ENCODE measurements around the gene NCOR1.

The NCOR1 gene

DNA sequence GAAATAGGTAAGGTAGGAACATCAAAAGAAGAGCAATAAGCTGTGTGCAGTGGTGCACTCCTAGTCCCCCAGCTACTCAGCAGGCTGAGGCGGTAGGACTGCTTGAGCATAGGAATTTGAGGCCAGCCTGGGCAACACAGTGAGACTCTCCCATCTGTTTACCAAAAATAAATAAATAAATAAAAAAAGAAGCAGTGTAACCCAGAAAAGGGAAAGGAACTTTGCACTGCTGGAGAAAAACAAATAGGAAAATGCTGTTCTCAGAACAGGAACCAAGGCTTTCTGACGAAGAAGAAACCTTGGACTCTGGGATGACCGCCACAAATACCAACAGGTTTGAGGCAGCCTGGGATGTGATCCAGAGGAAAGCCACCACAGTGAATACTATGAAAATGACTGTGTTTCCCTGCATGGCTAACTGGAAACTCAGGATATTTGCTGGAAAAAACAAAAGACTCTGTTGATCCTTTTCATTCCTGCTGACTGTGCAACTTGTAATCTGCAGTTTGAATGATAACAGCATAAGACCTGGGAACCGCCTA lies 174.6 kb downstream of the NCOR1 start:
- no peak for TF ChIP-seq JUND (IDR thresholded peaks at IDR 0.05; ENCODE audit: low read depth)
- no peak for DNase-seq (ENCODE audit: low read depth in 1 of 2, low spot score in 1 of 2)
- in situ Hi-C loops (cut with HindIII; ENCODE audit: low pct_unique_long_range_greater_than_20kb, low sequenced_read_pairs), result no loop called here

DNA sequence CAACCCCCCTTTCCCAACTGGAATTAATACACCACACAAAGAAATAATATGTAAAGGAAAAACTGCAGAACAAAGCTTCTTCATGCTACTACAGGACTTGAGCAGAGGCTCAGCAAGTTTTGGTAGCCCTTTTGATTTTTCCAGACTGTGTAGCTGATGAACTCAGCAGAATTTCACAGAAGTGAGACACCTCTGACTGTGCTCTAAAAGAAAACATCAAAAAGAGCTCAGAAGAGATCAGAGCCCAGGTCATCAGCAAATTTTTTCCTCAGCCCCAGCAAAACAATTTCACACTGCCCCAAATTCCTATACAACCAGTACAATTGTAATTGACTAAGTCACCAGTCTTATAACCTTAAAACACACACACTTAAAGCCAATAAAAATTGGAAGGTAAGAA lies 177.7 kb downstream of the NCOR1 start:
- no peak for DNase-seq (ENCODE audit: low read depth in 1 of 2, low spot score in 1 of 2)
- in situ Hi-C loops (cut with HindIII; ENCODE audit: low pct_unique_long_range_greater_than_20kb, low sequenced_read_pairs), result no loop called here
- no peak for TF ChIP-seq JUND (IDR thresholded peaks at IDR 0.05; ENCODE audit: low read depth)

DNA sequence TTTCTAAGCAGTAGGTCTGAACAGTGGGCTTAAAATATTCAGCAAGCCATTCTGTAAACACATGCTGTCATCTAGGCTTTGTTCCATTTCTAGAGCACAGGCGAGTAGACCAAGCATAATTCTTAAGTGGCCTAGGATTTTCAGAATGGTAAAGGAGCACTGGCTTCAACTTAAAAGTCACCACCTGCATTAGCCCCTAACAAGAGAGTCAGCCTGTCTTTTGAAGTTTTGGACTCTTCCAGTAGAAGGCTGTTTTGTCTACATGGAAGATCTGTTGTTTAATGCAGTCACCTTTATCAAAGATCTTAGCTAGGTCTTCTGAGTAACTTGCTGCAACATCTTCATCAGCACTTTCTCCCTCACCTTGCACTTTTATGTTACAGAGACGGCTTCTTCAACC lies 179.1 kb downstream of the NCOR1 start:
- no peak for TF ChIP-seq JUND (IDR thresholded peaks at IDR 0.05; ENCODE audit: low read depth)
- no peak for DNase-seq (ENCODE audit: low read depth in 1 of 2, low spot score in 1 of 2)
- in situ Hi-C loops (cut with HindIII; ENCODE audit: low pct_unique_long_range_greater_than_20kb, low sequenced_read_pairs), result no loop called here

DNA sequence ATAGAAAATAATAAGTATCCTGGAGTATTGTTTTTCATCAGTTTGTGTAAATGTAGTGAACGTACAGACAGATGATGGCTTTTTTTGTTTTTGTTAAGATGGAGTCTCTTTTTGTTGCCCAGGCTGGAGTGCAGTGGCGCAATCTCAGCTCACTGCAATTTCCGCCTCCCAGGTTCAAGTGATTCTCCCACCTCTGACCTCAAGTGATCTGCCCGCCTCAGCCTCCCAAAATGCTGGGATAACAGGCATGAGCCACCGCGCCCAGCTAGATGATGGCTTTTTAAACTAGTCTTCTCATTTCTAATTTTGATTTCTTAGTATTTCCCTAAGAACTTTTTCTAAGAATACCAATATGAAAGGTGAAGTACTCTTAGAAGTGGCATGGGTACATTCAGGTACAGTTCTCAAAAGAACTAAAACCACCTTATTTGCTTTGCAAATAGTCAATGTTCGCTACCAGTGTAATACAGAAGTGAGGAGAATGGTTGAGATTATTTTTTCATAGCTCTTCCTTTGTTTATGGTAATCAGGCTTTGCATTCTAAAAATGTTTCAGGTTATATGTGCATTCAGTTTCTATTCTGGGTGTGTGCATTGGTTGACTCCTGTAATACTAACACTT lies 181.5 kb downstream of the NCOR1 start:
- in situ Hi-C loops (cut with HindIII; ENCODE audit: low pct_unique_long_range_greater_than_20kb, low sequenced_read_pairs), result no loop called here
- TF ChIP-seq JUND (IDR thresholded peaks at IDR 0.05; ENCODE audit: low read depth), result no peak
- no peak for DNase-seq (ENCODE audit: low read depth in 1 of 2, low spot score in 1 of 2)

DNA sequence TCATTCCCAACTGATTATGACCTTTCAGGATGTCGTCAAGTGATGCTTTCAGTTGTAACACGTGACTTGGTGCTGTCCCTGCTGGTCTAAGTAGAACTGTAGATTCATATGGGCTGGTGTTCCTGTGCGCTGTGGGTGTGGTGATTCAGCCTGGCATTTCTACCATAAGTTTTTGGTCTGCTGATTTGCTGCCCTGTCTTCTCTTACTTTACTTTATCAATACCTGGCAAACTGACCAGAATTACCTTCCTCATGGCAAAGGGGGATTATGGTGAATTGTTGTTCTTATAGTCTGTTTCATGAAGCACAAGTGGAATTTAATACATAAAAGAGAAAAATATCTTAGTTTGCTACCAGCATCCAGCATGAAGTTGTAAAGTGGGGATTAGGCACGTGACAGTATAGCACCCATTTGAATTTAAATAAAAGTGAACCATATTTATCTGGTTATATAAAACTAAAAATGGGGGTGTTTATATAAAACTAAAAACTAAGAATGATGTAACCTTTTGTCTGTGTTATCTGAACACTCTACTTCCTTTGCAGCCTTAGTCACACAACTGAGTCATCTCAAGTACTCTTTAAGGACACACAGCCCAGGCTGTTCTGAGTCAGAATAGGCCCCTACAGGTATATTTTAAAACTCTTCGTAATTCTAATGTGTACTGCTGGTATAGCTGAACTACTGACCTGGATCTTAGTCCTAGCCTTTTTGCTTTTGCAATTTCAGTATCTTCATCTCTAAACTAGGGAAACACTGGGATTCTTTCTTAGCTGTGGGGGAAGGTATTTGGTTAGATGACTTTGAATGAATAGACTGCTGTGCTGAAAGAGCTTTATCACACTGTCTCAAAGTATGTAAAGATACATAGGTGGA lies 187.4 kb downstream of the NCOR1 start:
- in situ Hi-C loops (cut with HindIII; ENCODE audit: low pct_unique_long_range_greater_than_20kb, low sequenced_read_pairs), result no loop called here
- no peak for DNase-seq (ENCODE audit: low read depth in 1 of 2, low spot score in 1 of 2)
- TF ChIP-seq JUND (IDR thresholded peaks at IDR 0.05; ENCODE audit: low read depth), result no peak

DNA sequence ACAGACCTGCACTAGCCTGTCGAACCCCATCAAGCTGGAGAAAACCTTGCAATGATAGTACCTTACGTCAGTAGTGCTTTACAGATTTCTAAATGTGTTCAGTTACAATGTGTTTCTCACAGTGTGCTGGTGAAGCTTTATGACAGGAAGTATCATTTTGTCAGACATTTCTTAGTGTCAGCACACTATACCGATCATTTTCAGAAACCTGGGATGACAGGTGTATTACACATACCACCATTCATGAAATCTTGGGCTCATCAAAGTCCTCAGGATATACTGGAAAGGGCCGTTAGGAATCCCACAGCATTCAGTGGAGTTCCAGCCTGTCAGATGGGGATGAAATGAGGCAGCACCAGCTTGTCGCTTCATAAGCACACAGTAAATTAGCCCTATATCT lies 188.4 kb downstream of the NCOR1 start:
- no peak for DNase-seq (ENCODE audit: low read depth in 1 of 2, low spot score in 1 of 2)
- in situ Hi-C loops (cut with HindIII; ENCODE audit: low pct_unique_long_range_greater_than_20kb, low sequenced_read_pairs), result no loop called here
- no peak for TF ChIP-seq JUND (IDR thresholded peaks at IDR 0.05; ENCODE audit: low read depth)

DNA sequence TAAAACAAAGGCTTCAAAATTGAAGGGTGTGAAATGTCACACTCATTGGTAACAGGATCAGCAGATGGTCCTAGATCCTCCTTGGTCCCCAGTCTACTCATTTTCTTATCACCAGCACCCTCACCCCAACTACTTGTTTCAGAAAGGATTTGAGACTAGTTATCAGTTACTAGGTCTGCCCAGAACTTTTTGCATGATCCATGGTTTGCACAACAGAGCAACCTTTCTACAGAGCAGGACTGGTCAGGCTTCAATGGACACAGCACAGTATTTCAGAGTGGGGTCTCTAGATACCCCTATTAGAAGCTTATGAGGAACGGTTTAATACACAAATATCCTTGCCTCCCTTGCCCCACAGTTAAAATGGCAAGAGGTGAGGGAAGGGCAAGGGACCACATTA lies 190.1 kb downstream of the NCOR1 start:
- in situ Hi-C loops (cut with HindIII; ENCODE audit: low pct_unique_long_range_greater_than_20kb, low sequenced_read_pairs), result no loop called here
- DNase-seq (ENCODE audit: low read depth in 1 of 2, low spot score in 1 of 2), result no peak
- no peak for TF ChIP-seq JUND (IDR thresholded peaks at IDR 0.05; ENCODE audit: low read depth)

DNA sequence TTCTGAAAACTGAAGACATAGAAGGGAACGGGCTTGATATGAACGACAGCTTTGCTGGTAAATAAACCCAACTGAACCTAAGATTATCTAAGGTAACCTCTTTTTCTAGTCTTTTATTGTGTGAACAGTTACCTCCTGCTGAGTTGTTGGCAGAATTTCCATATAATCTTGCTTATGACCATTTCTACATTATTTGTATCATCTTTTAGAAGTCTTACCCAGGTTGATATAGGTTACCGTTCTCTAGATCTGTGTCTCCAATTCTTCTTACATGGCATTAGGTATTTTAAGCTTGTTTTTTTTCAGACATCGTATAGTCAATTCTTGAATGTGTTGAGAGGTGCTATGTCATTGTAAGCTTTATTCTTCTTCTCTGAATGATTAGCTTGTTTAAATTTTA lies 191.5 kb downstream of the NCOR1 start:
- DNase-seq (ENCODE audit: low read depth in 1 of 2, low spot score in 1 of 2), result no peak
- in situ Hi-C loops (cut with HindIII; ENCODE audit: low pct_unique_long_range_greater_than_20kb, low sequenced_read_pairs), result no loop called here
- no peak for TF ChIP-seq JUND (IDR thresholded peaks at IDR 0.05; ENCODE audit: low read depth)

DNA sequence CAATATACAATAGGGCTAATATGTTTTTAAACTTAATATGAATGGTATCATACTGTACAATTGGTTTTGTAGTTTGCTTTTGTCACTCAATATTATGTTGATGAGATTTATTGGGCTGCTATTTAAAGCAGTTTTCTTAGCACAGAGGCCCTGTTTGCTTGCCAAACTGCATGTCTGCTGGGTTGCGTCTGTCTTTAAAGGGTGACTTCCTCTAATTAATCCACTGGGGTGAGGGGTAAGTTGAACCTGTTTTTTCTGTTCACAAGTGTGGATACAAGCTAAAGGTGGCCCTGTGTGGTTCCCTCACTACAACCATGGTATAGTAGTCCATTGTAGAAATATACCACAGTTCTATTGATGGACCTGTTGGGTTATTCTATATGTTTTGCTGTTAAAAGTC lies 196.0 kb downstream of the NCOR1 start:
- in situ Hi-C loops (cut with HindIII; ENCODE audit: low pct_unique_long_range_greater_than_20kb, low sequenced_read_pairs), result no loop called here
- DNase-seq (ENCODE audit: low read depth in 1 of 2, low spot score in 1 of 2), result no peak
- TF ChIP-seq JUND (IDR thresholded peaks at IDR 0.05; ENCODE audit: low read depth), result no peak

DNA sequence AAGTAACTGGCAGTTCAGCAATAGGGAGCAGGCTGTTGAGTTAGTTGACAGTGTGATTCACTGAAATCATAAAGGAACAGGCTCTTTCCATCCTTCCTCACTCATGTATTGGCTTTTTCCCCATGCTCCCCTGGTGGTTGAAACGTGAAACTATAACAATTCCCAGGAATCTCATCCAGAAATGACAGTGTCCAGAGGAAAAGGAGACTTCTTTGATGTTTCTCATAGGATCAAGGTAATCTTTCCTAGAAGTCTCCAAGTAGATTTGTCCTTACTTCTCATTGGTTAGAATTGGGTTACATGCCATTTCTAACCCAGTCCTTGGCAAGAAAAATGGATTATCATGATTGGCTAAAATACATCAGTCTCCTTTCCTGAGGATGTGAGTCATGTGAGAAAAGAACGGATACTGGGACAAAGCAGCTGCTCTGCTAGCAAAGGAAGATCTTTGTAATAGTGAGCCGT lies 201.4 kb downstream of the NCOR1 start:
- DNase-seq (ENCODE audit: low read depth in 1 of 2, low spot score in 1 of 2), result peak in 1 of 2 experiments; percentile 38
- TF ChIP-seq JUND (IDR thresholded peaks at IDR 0.05; ENCODE audit: low read depth), result no peak
- in situ Hi-C loops (cut with HindIII; ENCODE audit: low pct_unique_long_range_greater_than_20kb, low sequenced_read_pairs), result no loop called here

DNA sequence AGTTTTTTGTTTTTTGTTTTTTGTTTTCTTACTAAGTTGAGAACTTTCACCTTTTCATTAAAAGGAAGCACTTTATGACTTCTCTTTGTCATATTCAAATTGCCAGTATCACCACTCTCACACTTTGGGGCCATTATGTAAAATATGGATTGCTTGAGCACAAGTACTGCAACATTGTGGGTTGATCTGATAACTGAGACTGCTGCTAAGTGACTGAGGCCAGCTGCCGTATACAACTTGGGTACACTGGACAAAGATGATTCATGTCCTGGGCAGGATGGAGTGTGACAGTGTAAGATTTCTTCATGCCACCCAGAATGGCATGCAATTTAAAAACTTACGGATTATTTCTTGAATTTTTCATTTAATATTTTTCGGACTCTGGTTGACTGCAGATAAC lies 207.9 kb downstream of the NCOR1 start:
- no peak for TF ChIP-seq JUND (IDR thresholded peaks at IDR 0.05; ENCODE audit: low read depth)
- in situ Hi-C loops (cut with HindIII; ENCODE audit: low pct_unique_long_range_greater_than_20kb, low sequenced_read_pairs), result no loop called here
- no peak for DNase-seq (ENCODE audit: low read depth in 1 of 2, low spot score in 1 of 2)

DNA sequence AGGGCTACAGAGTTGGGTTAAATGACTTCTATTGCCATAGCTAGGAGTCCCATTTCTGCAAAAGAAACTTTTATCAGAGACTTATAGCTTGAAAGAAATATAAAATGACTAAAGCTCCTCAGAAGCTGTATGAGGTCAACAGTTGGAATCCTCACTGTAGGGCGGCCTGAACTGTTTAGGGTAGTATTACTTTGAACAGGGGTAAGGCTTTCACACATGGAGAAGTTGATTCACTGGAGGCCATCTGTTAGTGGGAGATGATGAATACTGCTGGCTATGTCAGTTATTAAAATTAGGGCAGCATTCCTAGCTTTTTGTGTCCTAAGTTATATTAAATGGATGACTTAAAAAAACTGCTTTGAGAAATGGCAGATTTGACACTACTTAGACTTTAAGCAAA lies 209.7 kb downstream of the NCOR1 start:
- DNase-seq (ENCODE audit: low read depth in 1 of 2, low spot score in 1 of 2), result no peak
- TF ChIP-seq JUND (IDR thresholded peaks at IDR 0.05; ENCODE audit: low read depth), result no peak
- in situ Hi-C loops (cut with HindIII; ENCODE audit: low pct_unique_long_range_greater_than_20kb, low sequenced_read_pairs), result no loop called here

DNA sequence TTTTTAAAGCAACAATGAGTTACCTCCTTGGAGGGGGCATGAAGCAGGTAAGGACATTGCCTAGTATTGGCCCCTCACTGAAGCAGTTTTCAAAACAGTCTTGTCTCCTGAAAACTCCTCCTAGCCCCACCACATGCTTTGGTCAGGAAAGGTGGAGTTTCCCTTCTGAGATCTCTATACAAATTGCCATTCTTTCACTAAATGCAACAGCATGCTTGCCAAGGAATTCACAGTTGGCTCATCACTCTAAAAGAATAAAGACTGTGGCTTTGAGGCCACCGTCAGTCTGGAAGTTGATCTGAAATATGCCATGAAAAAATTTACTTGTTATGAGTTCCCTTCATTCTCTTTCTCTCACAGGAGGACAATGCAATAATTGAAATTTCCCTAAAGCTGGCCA lies 211.5 kb downstream of the NCOR1 start:
- in situ Hi-C loops (cut with HindIII; ENCODE audit: low pct_unique_long_range_greater_than_20kb, low sequenced_read_pairs), result no loop called here
- no peak for DNase-seq (ENCODE audit: low read depth in 1 of 2, low spot score in 1 of 2)
- TF ChIP-seq JUND (IDR thresholded peaks at IDR 0.05; ENCODE audit: low read depth), result no peak
